Measurements from ENCODE around the gene FSD2.

FSD2 gene

DNA sequence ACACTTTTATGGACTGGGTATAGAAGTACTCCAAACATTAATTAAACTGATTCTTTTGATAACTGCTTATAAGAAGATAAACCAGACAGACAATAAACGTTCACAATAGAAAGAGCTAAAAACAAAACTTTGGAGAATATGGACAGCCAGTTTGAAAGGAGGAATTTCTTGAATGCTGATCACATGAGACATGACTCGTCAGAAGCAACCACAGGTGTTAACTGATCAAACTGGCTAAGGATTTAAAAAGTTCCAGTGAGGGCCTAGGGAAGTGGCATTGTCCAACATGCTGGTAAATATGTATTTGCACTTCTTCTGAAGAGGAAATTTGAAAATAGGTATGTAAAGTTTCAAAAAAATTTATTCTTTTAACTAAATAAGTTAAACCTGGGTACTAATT lies 66.8 kb downstream of the FSD2 start:
- TF ChIP-seq, protein P1, sequence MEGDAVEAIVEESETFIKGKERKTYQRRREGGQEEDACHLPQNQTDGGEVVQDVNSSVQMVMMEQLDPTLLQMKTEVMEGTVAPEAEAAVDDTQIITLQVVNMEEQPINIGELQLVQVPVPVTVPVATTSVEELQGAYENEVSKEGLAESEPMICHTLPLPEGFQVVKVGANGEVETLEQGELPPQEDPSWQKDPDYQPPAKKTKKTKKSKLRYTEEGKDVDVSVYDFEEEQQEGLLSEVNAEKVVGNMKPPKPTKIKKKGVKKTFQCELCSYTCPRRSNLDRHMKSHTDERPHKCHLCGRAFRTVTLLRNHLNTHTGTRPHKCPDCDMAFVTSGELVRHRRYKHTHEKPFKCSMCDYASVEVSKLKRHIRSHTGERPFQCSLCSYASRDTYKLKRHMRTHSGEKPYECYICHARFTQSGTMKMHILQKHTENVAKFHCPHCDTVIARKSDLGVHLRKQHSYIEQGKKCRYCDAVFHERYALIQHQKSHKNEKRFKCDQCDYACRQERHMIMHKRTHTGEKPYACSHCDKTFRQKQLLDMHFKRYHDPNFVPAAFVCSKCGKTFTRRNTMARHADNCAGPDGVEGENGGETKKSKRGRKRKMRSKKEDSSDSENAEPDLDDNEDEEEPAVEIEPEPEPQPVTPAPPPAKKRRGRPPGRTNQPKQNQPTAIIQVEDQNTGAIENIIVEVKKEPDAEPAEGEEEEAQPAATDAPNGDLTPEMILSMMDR (IDR thresholded peaks at IDR 0.05; ENCODE audit: control extremely low read depth, extremely low read depth, low read depth, missing control alignments) = no peak
- CTCF ChIA-PET = no interaction called here
- POLR2A ChIA-PET = no interaction called here
- no peak for DNase-seq (ENCODE audit: extremely low spot score)

GRCh38 chr15:82737975-82738374 lies 67.9 kb downstream of the FSD2 start:
- DNase-seq (ENCODE audit: extremely low spot score) = no peak

GRCh38 chr15:82731527-82731926 lies 74.3 kb downstream of the FSD2 start:
- ChIA-PET POLR2A (no interaction called here), CTCF (no interaction called here)
- no peak for DNase-seq (ENCODE audit: extremely low spot score)
- TF ChIP-seq, protein P1 (IDR thresholded peaks at IDR 0.05; ENCODE audit: control extremely low read depth, extremely low read depth, low read depth, missing control alignments) = no peak

More at GRCh38 chr15:82737975-82738374, 67.9 kb downstream of the FSD2 start:
- ChIA-PET CTCF (no interaction called here), POLR2A (no interaction called here)
- TF ChIP-seq, protein P1 (IDR thresholded peaks at IDR 0.05; ENCODE audit: control extremely low read depth, extremely low read depth, low read depth, missing control alignments) = no peak

DNA sequence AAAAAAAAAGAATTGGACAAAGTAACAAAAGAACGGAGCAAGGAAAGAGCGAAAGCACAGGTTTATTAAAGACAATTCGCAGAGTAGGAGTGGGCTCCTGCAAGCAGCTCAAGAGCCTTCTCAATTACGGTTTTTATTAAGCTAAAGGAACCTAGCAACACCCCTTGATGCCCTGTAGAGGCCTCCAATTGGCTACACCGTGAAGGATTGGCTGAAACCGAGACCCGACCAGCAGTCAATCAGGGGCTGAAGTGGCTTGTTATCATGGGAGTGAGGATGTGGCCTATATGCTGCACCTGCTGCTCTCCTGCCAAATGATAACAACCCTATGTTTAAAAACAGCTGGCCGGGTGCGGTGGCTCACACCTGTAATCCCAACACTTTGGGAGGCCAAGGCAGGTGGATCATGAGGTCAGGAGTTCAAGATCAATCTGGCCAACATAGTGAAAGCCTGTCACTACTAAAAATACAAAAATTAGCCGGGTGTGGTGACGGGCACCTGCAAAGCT lies 75.8 kb downstream of the FSD2 start:
- TF ChIP-seq, protein P1 (IDR thresholded peaks at IDR 0.05; ENCODE audit: control extremely low read depth, extremely low read depth, low read depth, missing control alignments) = no peak
- DNase-seq (ENCODE audit: extremely low spot score) = no peak
- ChIA-PET CTCF (no interaction called here), POLR2A (no interaction called here)

- ChIA-PET POLR2A (no interaction called here), CTCF (no interaction called here)
- DNase-seq (ENCODE audit: extremely low spot score) = no peak
- TF ChIP-seq, protein P1 (IDR thresholded peaks at IDR 0.05; ENCODE audit: control extremely low read depth, extremely low read depth, low read depth, missing control alignments) = no peak
Measured at GRCh38 chr15:82726816-82727215, 79.1 kb downstream of the FSD2 start.

DNA sequence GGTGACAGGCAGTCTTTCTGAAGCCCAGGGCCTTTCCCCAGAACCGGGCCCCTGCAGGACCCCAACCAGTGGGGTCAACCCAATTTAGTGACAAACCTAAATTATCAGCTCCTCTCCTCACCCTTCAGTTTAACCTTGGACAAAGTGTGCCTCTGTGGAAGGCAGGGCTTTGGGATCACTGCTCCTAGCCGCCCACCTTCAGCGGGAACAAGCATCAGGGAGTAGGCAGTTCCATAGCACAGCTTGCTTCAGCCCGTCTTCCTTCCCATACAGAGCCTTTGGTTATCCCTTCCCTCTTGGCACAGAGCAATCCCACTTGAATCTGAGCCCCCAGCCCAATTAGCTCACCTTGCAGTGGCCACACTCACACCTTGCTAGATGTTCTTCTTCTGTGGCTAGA lies 90.9 kb downstream of the FSD2 start:
- ChIA-PET CTCF (interaction anchor here (1.7 kb wide), 1 partner anchor 136 kb away, joined by 4 read pairs; no protein-coding TSS in a partner anchor), POLR2A (no interaction called here)
- TF ChIP-seq, protein P1 (IDR thresholded peaks at IDR 0.05; ENCODE audit: control extremely low read depth, extremely low read depth, low read depth, missing control alignments) = no peak
- no peak for DNase-seq (ENCODE audit: extremely low spot score)

DNA sequence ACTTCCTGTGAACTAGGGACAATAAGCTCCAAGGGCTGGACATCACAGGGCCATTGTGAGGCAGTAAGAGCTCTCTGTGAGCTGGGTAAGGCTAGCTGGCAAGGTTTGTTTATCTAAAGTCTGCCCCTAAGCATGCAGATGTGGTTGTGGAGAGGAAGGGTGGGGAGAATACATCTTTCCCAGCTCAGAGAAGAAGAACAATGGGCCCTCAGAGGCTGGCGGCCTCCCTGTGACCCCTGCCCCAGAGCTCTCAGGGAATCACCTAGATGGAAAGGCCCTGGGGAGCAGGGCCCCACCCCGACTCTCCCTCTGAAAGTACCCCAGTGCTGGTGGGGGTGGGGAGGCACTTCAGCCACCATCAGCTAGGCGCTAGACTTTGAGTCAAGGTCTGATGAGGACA lies 91.9 kb downstream of the FSD2 start:
- no peak for DNase-seq (ENCODE audit: extremely low spot score)
- CTCF ChIA-PET = interaction anchor here (1.6 to 1.7 kb wide), 2 partner anchors 13 to 137 kb away, joined by 4 to 5 read pairs; no protein-coding TSS in a partner anchor
- TF ChIP-seq, protein P1 (IDR thresholded peaks at IDR 0.05; ENCODE audit: control extremely low read depth, extremely low read depth, low read depth, missing control alignments) = no peak
- POLR2A ChIA-PET = no interaction called here

All from GM10248 (cell line).